Middle frontal gyrus (tissue), 1 donor: ENCODE results near the gene SNURF.
"Not testable (repeated sequence)": the region's sequence is repeated elsewhere in the genome, so short reads cannot be mapped to it uniquely, and the experiment has no call there.

Experiments used
- DNase-seq: peaks from one replicate; pipeline ENCODE4 v3.0.0-alpha.2; 2015; ENCODE audit warnings: low spot score; ENCODE audit errors: extremely low spot score

SNURF gene

GRCh38 chr15:24954783-24955530 lies at the start of gene SNURF, which contains the start of gene SNRPN:
Gene SNURF, plus strand, starts transcription at chr15:24954987. Its CDS starts 62 bp downstream, at chr15:24955049.
Gene SNRPN, plus strand, starts transcription at chr15:24954987. Its CDS starts 19,467 bp downstream, at chr15:24974454.
- peak; percentile 27 for DNase-seq

GRCh38 chr15:24916305-24917009 lies 38.3 kb upstream of the SNURF start:
- no peak for DNase-seq

GRCh38 chr15:24917431-24917830 lies 37.4 kb upstream of the SNURF start:
- no peak for DNase-seq

- no peak for DNase-seq
These were observed 35.3 kb upstream of the SNURF start for GRCh38 chr15:24919446-24919845.

- not testable (repeated sequence) for DNase-seq
These were observed 32.0 kb upstream of the SNURF start for GRCh38 chr15:24922781-24923180.

- DNase-seq, result no peak
These were observed 30.6 kb upstream of the SNURF start for GRCh38 chr15:24924153-24924552.

- no peak for DNase-seq
These were observed 30.2 kb upstream of the SNURF start for GRCh38 chr15:24924621-24925020.

GRCh38 chr15:24931874-24932732 lies 22.7 kb upstream of the SNURF start:
- DNase-seq, result not testable (repeated sequence)

- no peak for DNase-seq
These were observed 21.1 kb upstream of the SNURF start for GRCh38 chr15:24933716-24934115.

- DNase-seq, result not testable (repeated sequence)
These were observed 16.6 kb upstream of the SNURF start for GRCh38 chr15:24938224-24938623.

GRCh38 chr15:24940236-24940635 lies 14.6 kb upstream of the SNURF start:
- no peak for DNase-seq

GRCh38 chr15:24943361-24943760 lies 11.4 kb upstream of the SNURF start:
- DNase-seq, result no peak

- no peak for DNase-seq
These were observed 9.8 kb upstream of the SNURF start for GRCh38 chr15:24944954-24945353.

- DNase-seq, result no peak
These were observed 9.1 kb upstream of the SNURF start for GRCh38 chr15:24945711-24946110.

- DNase-seq, result no peak
These were observed 6.3 kb upstream of the SNURF start for GRCh38 chr15:24948495-24948894.

GRCh38 chr15:24955531-24955921 lies 739 bp downstream of the SNURF start:
- DNase-seq, result no peak

GRCh38 chr15:24956111-24956838 lies 1.5 kb downstream of the SNURF start:
- DNase-seq, result no peak

GRCh38 chr15:24957691-24958090 lies 2.9 kb downstream of the SNURF start:
- no peak for DNase-seq

- no peak for DNase-seq
These were observed 7.2 kb downstream of the SNURF start for GRCh38 chr15:24961967-24962366.

GRCh38 chr15:24962880-24963279 lies 8.1 kb downstream of the SNURF start:
- DNase-seq, result no peak
